Measurements from ENCODE around the gene CASZ1.

DNA sequence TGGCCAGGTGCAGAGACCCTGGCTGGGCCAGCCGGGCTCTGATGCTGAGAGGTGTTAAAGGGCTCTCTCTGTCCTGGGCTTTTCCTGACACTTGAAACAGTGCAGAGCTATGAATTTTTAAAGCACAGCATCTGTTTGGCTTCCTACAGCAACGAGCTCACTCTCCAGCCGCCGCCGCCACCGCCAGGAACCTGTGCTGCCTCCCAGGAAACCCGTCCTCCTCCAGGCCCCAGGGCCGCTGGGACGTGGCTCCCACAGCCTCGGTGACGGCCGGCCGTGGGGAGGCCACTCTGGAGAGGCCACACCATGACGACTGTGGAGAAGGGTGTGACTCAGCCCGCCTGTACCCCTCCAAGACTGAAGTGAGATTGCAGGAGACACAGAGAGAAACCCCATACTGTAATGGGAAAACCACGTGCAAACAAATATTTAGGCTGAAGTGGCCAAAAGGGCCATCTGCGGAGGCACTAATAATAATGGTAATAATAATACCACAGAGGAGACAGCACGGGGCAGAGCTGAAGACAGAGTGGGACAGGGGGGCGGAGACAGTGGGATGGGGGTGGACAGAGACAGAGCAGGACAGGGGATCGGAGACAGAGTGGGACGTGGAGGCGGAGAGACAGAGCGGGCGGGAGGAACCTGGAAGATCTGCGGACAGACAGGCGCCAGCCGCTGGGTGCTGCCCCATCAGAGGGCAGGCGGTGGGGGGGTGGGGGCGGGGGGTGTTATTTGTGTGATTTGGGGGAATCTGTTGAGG is 139.2 kb downstream of the CASZ1 start:
- TF ChIP-seq CTCF (IDR thresholded peaks at IDR 0.05 in 8 of 11, conservative IDR thresholded peaks at IDR 0.05 in 3 of 11) (no peak), POLR2A (IDR thresholded peaks at IDR 0.05) (no peak)

Measured in spleen (tissue), 7 donors.